GM12878 (cell line): ENCODE measurements around the gene INHBE. TPM values are rescaled to one million over a fixed set of nuclear protein-coding genes. Genes with fewer than 3 reads are reported as not detected.

Source experiments
- E2F8 ChIP-seq: fragments of 450-650 bp; IDR thresholded peaks from 2 replicates; pipeline ENCODE4 v1.6.1; 2018; ENCODE audit warnings: mild to moderate bottlenecking, low read depth, moderate library complexity; ENCODE audit not compliant: partially characterized antibody
- ETV6 ChIP-seq, 2 experiments: fragments of 450-650 bp in 1 of 2; IDR thresholded peaks in 1 of 2; conservative IDR thresholded peaks in 1 of 2; 2 replicates each; pipeline ENCODE4 v1.6.1; 2014; ENCODE audit warnings: antibody characterized with exemption in 1 of 2, borderline replicate concordance in 1 of 2, low read depth in 1 of 2, mild to moderate bottlenecking in 1 of 2, moderate library complexity in 1 of 2
- EZH2 ChIP-seq: IDR thresholded peaks from 2 replicates; pipeline ENCODE4 v1.6.1; 2012; ENCODE audit warnings: low read depth, mild to moderate bottlenecking, control low read depth, inconsistent platforms, low read length, borderline replicate concordance; ENCODE audit not compliant: control insufficient read depth
- MLLT1 ChIP-seq: fragments of 450-650 bp; IDR thresholded peaks from 2 replicates; pipeline ENCODE4 v1.6.1; 2016; ENCODE audit warnings: mild to moderate bottlenecking
- NFIC ChIP-seq: IDR thresholded peaks from 2 replicates; pipeline ENCODE4 v1.6.1; 2012; ENCODE audit warnings: low read depth, mild to moderate bottlenecking, inconsistent platforms, low read length, moderate library complexity
- SMAD1 ChIP-seq: fragments of 450-650 bp; IDR thresholded peaks from 2 replicates; pipeline ENCODE4 v1.6.1; 2018; ENCODE audit warnings: mild to moderate bottlenecking, low read depth; ENCODE audit not compliant: partially characterized antibody
- SMARCA5 ChIP-seq: fragments of 450-650 bp; IDR thresholded peaks from 2 replicates; pipeline ENCODE4 v1.6.1; 2017; ENCODE audit warnings: mild to moderate bottlenecking
- SREBF1 ChIP-seq: IDR thresholded peaks from 2 replicates; pipeline ENCODE4 v1.6.1; 2012; ENCODE audit warnings: mild to moderate bottlenecking, low read length
- STAT1 ChIP-seq: fragments of 450-650 bp; conservative IDR thresholded peaks from 2 replicates; pipeline ENCODE4 v1.6.1; 2014; ENCODE audit warnings: antibody characterized with exemption, mild to moderate bottlenecking
- SUPT20H ChIP-seq: IDR thresholded peaks from 2 replicates; pipeline ENCODE4 v1.6.1; 2011; ENCODE audit warnings: low read depth, mild to moderate bottlenecking, low read length, moderate library complexity, borderline replicate concordance; ENCODE audit not compliant: control insufficient read depth
- TCF7 ChIP-seq: IDR thresholded peaks from 2 replicates; pipeline ENCODE4 v1.6.1; 2014; ENCODE audit warnings: antibody characterized with exemption, borderline replicate concordance
- polyA plus RNA-seq, 11 experiments: library from polyadenylated mRNA; depleted of rRNA in 4 of 11; unstranded in 6 of 11; stranded (reverse) in 5 of 11; fragments of >200 nt; fragmentation: Nextera tagmentation in 4 of 11; fragmentation: Illumina TruSeq in 1 of 11; extraction: Ambion mirVana in 4 of 11; extraction: Trizol in 1 of 11; gene quantifications; 1 replicate in 1 of 11; 2 replicates in 10 of 11; pipeline versions ENCODE4 v1.2.1 to v1.2.3, GENCODE V29; 2011 to 2016; ENCODE audit warnings: inconsistent platforms in 2 of 11, missing spikeins in 2 of 11, low read depth in 1 of 11
- total RNA-seq, 4 experiments: library from RNA; depleted of rRNA in 3 of 4; stranded (reverse); fragments of >200 nt in 3 of 4; fragmentation: Illumina TruSeq in 1 of 4; extraction: Trizol in 1 of 4; gene quantifications; 2 replicates each; pipeline versions ENCODE4 v1.2.1 to v1.2.3, GENCODE V29; 2013 to 2021
- TF ChIP-seq, protein P1 (sequence below): fragments of 450-650 bp; IDR thresholded peaks from 2 replicates; pipeline ENCODE4 v1.6.1; 2017; ENCODE audit warnings: mild to moderate bottlenecking, moderate library complexity
- TF ChIP-seq, protein P2 (sequence below): fragments of 450-650 bp; IDR thresholded peaks from 2 replicates; pipeline ENCODE4 v1.6.1; 2014; ENCODE audit warnings: mild to moderate bottlenecking
- TF ChIP-seq, protein P3 (sequence below): fragments of 450-650 bp; formaldehyde crosslinking; IDR thresholded peaks from 2 replicates; pipeline ENCODE4 v1.4.0; 2020; ENCODE audit warnings: mild to moderate bottlenecking, moderate library complexity

The INHBE gene
- total and polyA plus RNA-seq, 10 of the 15 experiments (the other 5 are each of a cell fraction or from before 2014, with no cell fraction given): 0.09 to 2.5 (median 0.37) TPM

DNA sequence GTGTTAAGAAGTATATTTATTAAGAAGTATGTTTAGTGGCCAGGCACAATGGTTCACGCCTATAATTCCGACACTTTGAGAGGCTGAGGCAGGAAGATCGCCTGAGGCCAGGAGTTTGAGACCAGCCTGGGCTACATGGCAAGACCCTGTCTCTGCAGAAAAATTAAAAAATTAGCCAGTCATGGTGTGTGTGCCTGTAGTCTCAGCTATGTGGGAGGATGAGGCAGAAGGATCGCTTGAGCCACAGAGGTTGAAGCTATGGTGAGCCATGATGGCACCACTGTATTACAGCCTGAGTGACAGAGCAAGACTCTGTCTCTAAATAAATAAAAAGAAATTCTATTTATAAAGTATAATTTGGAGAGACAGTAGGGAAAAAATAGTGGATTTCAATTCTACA, 44.6 kb upstream of the INHBE start (continued):
- TF ChIP-seq, protein P1, sequence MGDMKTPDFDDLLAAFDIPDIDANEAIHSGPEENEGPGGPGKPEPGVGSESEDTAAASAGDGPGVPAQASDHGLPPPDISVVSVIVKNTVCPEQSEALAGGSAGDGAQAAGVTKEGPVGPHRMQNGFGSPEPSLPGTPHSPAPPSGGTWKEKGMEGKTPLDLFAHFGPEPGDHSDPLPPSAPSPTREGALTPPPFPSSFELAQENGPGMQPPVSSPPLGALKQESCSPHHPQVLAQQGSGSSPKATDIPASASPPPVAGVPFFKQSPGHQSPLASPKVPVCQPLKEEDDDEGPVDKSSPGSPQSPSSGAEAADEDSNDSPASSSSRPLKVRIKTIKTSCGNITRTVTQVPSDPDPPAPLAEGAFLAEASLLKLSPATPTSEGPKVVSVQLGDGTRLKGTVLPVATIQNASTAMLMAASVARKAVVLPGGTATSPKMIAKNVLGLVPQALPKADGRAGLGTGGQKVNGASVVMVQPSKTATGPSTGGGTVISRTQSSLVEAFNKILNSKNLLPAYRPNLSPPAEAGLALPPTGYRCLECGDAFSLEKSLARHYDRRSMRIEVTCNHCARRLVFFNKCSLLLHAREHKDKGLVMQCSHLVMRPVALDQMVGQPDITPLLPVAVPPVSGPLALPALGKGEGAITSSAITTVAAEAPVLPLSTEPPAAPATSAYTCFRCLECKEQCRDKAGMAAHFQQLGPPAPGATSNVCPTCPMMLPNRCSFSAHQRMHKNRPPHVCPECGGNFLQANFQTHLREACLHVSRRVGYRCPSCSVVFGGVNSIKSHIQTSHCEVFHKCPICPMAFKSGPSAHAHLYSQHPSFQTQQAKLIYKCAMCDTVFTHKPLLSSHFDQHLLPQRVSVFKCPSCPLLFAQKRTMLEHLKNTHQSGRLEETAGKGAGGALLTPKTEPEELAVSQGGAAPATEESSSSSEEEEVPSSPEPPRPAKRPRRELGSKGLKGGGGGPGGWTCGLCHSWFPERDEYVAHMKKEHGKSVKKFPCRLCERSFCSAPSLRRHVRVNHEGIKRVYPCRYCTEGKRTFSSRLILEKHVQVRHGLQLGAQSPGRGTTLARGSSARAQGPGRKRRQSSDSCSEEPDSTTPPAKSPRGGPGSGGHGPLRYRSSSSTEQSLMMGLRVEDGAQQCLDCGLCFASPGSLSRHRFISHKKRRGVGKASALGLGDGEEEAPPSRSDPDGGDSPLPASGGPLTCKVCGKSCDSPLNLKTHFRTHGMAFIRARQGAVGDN: no peak
- no peak for TF ChIP-seq MLLT1
- no peak for TF ChIP-seq SUPT20H
- TF ChIP-seq E2F8: no peak
- TF ChIP-seq, protein P2, sequence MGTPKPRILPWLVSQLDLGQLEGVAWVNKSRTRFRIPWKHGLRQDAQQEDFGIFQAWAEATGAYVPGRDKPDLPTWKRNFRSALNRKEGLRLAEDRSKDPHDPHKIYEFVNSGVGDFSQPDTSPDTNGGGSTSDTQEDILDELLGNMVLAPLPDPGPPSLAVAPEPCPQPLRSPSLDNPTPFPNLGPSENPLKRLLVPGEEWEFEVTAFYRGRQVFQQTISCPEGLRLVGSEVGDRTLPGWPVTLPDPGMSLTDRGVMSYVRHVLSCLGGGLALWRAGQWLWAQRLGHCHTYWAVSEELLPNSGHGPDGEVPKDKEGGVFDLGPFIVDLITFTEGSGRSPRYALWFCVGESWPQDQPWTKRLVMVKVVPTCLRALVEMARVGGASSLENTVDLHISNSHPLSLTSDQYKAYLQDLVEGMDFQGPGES: no peak
- TF ChIP-seq TCF7: no peak
- TF ChIP-seq SMAD1: no peak
- TF ChIP-seq ETV6 (conservative IDR thresholded peaks at IDR 0.05 in 1 of 2, IDR thresholded peaks at IDR 0.05 in 1 of 2; ENCODE audit: borderline replicate concordance in 1 of 2, low read depth in 1 of 2): no peak
- TF ChIP-seq, protein P3, sequence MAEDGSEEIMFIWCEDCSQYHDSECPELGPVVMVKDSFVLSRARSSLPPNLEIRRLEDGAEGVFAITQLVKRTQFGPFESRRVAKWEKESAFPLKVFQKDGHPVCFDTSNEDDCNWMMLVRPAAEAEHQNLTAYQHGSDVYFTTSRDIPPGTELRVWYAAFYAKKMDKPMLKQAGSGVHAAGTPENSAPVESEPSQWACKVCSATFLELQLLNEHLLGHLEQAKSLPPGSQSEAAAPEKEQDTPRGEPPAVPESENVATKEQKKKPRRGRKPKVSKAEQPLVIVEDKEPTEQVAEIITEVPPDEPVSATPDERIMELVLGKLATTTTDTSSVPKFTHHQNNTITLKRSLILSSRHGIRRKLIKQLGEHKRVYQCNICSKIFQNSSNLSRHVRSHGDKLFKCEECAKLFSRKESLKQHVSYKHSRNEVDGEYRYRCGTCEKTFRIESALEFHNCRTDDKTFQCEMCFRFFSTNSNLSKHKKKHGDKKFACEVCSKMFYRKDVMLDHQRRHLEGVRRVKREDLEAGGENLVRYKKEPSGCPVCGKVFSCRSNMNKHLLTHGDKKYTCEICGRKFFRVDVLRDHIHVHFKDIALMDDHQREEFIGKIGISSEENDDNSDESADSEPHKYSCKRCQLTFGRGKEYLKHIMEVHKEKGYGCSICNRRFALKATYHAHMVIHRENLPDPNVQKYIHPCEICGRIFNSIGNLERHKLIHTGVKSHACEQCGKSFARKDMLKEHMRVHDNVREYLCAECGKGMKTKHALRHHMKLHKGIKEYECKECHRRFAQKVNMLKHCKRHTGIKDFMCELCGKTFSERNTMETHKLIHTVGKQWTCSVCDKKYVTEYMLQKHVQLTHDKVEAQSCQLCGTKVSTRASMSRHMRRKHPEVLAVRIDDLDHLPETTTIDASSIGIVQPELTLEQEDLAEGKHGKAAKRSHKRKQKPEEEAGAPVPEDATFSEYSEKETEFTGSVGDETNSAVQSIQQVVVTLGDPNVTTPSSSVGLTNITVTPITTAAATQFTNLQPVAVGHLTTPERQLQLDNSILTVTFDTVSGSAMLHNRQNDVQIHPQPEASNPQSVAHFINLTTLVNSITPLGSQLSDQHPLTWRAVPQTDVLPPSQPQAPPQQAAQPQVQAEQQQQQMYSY: no peak
- TF ChIP-seq NFIC: no peak
- no peak for TF ChIP-seq STAT1
- TF ChIP-seq SREBF1: no peak
- no peak for TF ChIP-seq SMARCA5
- TF ChIP-seq EZH2: no peak
